GM12891 (cell line): ENCODE results near the gene STXBP3.

Experiments
- POLR2A ChIP-seq: IDR thresholded peaks from 2 replicates; pipeline ENCODE4 v1.6.1; 2011; ENCODE audit warnings: low read depth, low read length, control low read depth
- POLR2AphosphoS5 ChIP-seq: IDR thresholded peaks from 2 replicates; pipeline ENCODE4 v1.6.1; 2011; ENCODE audit warnings: low read depth, low read length, control low read depth
- TAF1 ChIP-seq: IDR thresholded peaks from 2 replicates; pipeline ENCODE4 v1.6.1; 2011; ENCODE audit warnings: low read depth, low read length, control low read depth

- TF ChIP-seq TAF1 (no peak), POLR2A (no peak), POLR2AphosphoS5 (no peak)
Observed at GRCh38 chr1:108828074-108828961, 81.8 kb downstream of the STXBP3 start.
